Anterior cingulate cortex (tissue), 58 donors: ENCODE results near the gene WWOX.

Experiments
- DNase-seq, 58 donors: peaks; one replicate each; lab custom pipeline; 2025; lab: John Stamatoyannopoulos, UW

The WWOX gene

DNA sequence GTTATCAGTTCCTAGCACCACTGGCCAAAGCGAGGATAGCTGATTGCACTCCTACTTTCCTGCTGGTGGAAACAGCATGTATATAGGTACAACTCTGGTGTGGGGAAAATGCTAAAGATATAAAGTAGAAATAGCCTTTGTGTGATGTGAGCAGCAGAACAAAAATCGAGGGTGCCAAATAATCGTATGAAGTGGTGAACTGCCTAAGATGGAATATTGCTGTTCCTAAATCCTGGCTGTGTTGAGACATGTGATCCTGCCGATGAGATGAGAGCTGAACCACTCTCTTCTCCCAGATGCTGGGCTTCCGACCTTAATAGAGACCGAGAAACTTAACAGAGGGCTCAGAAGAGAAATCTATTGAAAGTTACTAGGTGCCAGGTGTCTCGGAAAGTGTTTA is 117.8 kb downstream of the WWOX start:
- DNase-seq: no peak

DNA sequence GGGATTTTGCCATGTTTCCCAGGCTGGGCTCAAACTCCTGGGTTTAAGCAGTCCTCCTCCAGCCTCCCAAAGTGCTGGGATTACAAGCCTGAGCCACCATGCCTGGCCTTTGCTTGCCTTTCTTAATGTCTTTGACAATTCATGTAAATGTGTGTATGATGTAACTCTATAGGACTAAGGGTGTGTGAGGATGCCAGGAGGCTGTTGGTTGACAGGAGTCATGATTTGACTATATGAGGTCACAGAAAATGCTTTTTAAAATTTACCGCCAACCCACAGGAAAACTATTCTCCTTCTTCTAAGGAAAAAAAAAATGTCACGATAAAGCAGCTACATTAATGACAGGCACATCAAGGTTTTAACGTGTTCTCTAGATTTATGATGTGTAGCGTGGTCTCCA is 118.8 kb downstream of the WWOX start:
- no peak for DNase-seq

DNA sequence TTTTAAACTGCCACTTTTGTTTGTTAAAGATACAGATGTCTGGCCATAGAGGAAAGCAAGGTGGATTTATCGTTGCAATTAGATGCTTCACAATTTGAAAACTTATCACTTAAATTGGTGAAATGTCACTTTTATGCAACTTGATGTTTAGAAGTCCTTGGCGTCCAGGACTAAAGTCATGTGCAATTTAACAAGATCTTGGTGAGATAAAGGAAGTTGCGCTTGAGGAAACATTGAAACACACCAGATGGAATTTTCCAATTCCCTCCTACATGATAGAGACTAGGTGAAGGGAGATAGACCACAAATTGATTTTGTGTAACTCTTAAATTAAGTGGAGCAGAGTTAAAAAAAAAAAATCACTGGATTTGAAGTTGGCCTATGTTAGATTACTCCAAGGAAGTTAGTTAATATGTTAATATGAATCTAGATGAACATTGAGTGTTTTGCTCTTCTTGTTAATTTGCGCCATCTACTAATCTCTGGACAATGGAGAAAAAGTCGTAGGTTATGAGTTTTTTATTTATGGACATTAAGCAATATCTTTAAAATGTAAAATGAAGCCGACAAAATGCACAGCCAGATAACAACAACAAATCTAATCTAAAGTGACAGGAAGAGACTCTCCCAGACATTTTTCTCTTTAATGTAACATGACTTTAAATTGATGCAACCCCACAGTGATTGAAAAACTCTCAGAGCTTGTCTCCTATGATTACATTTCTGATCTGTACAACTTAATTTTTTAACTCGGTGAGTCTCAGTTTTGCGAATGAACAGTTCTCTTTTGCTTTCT is 119.6 kb downstream of the WWOX start:
- no peak for DNase-seq

DNA sequence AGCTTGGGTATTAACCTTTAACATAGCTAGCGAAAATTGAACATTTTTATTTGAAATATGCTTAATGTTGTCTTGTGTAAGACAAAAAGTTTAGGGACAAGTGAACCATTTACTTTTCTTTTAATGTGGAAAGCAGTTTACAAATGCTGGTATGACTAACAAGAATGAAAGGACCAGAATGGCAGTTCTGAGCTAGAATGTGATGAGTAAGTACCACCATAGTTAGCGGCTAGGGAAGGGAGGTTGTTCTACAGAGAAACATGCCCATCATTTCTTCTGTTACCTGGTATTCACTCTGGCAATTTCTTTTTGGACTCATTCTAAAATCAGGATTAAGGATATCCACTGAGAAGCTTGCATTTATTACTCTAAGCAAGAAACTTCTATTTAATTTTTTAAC is 121.1 kb downstream of the WWOX start:
- no peak for DNase-seq

DNA sequence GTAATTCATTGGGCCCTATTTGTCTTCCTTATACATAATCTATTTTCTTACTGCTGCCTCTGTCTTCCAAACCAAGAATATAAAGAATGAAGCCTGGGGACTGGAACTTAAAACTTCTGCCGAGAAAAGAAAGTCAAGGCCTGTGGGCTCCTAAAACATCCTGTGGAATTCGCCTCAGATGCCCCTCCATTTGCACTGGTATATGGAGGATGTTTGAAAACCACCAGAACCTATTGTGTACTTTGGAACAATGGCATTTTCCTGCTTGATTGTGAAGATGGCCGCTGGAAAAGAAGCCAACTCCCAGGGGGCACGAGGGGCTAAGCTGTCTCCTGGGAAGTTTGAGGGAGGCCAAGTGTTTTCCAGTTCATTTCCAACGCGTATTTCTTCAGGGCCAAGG is 122.4 kb downstream of the WWOX start:
- DNase-seq: peak in 10 of 58 donors; percentile 6 to 46 (median 13)

DNA sequence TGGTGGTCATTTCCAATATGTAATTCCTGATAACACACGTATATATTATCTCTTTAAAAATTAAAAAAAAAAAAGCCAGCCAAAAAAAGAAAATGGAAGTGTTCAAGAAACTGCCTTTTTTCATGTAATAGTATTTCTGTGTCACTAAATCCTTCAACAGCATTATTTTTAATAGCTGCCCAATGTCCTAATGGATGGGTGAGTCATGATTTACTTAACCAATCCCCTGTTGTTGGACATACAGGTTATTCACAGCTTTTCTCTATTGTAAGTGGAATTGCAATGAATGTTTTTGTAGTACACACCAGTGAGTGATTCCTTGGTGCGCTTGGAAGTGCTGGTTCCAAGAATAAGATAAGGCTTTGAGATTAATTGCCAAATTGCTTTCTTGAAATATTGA is 124.9 kb downstream of the WWOX start:
- DNase-seq: no peak

DNA sequence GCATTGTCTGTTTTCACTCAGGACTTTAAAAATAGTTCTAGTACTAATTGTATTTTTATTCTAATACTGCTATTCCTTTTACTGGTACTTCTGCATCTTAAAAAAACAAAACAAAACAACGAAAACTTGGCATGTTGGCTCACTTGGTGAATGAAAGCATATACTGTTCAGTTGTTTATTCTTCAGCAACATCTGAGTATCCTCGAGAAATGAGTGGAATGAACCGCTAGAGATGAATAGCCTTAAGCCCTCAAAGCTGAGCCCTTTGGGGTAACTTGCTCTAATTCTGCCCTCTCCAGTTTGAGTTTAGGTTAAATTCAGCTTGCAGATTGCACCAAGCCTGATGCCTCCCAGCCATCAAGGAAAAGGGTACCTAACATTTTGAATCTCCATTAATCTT is 126.5 kb downstream of the WWOX start:
- DNase-seq: no peak

DNA sequence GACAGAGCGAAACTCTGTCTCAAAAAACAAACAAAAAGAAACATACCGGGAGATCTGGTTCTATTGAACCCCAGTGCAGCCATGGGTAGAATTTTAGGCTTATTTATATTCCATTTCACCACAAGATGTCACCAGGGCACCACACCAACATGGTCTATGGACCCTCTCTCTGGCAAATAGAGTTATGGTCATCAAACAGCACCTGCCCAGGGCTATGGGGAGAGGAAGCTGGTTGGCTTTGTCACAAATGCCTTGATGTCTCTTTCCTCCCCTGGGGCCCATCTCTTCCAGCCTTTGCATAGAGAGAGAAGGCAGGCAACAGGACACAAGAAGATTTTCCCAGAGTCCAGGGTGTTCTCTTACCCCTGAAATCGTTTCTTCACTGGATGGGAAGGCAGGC is 128.4 kb downstream of the WWOX start:
- no peak for DNase-seq

DNA sequence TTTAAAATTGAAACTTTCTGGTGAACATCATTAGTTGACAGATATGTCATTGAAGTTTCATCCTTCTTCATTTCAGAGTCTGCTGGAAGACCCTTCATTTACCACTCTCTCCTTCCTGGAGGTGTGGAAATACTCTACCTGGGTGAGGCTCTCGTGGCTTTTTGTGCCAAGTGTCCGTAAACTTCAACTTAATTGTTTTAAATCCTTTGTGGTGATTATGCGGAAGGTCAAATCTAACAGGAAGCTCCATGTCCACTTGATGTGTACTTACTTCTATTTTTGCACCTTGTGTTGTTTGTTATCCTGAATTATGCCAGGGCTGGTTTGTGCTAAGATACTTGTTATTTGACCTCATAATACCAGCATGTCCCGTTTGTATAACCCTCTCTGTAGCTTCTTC is 129.2 kb downstream of the WWOX start:
- no peak for DNase-seq

DNA sequence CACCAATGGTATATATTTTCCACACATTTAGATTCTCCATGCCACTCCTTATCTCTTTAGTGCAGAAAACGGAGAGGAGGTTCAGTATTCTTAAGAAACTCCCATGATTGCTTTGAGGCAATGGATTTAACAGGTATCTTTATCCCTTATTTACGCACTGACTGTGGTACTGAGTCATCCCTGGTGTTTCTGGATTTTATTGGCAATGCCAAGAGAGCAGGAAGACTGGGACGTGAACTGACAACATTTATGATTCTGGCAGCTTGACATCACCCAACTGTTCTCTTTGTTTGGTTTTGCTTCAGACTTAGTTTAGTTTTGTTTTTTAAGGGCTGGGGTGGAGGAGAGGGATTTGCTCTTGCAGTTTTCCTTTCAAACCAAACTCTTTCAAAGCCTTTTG is 131.4 kb downstream of the WWOX start:
- DNase-seq: no peak

DNA sequence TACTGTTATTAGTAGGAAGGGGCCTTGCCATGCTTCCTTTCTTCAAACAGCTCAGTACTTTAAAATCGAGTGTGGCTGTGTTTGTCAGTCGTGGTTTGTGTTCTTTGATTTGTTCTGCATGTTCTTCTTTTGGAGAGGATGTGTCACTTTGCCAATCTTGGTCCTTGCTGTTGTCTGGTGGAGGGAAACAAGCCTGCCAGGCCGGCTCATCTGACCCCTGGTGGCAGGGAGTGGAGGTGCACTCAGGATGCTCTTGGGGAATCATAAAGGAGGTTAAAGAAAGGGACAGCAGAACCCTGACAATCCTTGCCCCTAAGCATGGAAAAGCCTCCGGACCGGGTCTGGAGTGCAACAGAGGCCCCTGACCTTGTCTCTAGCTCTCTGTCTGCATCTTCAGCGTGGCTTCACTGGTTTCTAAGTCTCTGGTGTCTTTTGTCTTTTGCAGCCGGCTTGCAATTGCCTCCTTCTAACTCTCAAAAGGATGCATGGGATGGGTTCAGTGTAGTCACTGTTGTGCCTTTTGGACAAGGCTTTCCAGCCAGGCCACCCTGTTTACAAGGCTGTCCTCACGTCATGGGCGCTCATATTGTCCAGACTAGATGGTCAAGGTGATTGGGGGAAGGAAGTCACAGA is 135.8 kb downstream of the WWOX start:
- peak in 51 of 58 donors; percentile 2 to 86 (median 45) for DNase-seq

DNA sequence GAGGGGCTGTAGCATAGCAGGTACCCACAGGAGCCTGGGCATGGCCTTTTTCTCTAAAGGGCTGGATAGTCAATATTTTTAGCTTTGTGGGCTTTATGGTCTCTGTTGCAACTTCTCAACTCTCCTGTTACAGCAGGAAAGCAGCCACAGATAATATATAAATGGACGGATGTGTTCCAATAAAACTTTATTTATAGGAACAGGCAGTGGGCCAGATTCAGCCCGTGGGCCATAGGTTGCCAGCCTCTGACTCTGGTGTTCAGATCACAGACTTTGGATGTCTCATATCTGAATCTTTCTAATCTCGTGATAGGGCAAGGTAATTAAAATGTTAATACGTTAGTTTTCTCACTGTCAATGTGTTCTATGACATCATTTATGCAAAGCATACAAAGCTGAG is 136.4 kb downstream of the WWOX start:
- DNase-seq: no peak

DNA sequence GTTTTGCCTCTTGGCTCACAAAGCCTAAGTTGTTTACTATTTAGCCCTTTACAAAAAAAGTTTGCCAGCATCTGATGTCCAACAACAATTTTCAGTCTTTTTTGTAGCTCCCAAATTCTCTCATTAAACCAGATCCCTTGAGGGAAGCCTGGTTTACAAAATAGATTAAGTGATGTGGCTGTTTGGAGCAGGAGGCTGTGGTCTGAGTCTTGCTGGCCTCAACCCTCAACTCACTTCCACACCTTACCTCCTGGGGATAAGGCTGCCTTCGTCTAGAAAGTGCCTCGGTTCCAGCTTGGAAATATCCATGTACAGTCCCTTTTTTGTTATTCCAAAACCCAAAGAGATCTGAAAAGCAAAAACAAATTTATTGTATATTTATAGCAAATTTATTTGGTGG is 138.4 kb downstream of the WWOX start:
- no peak for DNase-seq

DNA sequence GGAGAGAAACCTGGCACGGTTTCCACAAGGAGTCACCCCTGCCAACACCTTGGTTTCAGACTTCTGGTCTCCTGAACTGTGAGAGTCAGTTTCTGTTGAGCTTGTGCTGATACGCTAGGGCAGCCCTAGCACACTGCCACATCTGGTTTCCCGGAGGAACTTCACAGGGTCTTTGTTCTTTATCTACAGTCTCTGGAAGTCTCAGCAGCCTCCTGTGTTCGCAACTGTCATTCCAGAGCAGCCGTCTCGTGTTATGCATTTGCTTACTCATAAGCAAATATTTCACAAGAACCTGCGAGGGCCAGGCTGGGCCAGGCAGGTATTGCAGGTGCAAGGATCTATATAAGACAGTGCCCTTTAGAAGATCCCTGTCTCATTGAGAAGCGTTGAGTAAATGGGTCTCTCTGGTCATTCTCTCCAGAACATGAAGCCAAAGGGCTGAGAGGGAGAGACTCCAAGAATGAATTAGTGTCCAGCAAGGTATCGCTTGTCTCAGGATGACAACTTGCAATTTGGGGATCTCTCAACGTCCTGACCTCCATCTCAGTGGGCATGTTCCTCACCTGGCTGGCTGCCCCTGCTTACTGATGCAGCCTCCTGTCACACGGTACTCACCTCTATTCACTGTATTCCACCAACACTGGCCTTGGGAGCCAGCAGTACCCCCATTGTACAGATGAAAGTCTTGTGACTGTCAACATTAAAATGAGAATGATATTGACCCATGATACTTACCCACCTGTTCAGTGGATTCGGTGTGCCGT is 141.2 kb downstream of the WWOX start:
- DNase-seq: no peak

DNA sequence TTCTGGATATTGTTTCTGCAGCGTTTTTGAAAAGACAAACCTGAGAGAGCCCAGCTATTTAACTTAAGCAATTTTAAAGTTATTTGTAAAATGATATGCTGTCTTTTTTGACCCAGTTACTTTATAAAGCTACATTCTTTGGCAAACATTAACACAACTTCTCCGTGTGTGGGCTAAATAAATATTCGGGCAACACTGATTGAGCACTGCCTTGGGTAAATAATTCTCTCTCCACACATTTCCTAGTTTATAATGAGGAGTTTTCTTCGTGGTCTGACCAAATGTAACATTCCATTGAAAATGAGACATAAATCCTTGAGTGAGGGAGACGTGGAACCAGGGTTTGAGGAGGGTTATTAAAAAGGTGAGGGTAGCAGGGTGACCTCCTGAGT is 142.8 kb downstream of the WWOX start:
- DNase-seq: no peak

DNA sequence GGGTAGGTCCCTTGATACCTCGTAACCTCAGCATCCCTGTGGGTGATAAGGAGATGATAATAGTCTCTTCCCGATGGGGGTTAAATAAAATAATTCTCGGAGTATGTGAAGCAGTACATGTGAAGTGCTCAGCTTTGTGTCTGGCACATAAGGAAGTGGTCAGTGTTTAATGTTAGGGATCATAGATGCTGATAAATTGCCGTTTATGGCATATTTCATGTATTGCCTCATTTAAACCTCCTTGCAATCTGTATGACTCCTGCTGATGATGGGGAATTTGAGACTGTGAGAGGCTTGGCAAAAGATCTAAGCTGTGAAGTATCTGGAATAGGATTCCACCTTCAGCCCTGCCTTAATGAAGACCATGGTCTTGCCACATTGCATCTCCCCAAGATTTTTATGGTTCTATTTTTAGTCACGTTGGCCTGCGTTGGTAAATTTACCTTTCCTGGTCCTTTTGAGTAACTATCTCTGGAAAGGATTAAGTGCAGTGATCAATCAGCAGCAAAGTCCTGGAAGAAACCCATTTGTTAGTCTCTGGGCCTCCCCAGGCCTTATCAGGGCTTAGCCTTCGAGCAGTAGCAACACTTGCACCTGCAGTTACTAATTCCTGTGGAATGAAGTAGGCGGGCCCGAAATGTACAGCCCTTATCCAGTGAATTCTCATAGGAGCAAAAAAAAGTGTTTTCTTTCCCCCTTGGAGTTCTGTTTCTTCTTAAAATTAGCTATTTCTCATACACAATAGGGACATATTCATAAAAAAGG is 144.9 kb downstream of the WWOX start:
- DNase-seq: no peak

DNA sequence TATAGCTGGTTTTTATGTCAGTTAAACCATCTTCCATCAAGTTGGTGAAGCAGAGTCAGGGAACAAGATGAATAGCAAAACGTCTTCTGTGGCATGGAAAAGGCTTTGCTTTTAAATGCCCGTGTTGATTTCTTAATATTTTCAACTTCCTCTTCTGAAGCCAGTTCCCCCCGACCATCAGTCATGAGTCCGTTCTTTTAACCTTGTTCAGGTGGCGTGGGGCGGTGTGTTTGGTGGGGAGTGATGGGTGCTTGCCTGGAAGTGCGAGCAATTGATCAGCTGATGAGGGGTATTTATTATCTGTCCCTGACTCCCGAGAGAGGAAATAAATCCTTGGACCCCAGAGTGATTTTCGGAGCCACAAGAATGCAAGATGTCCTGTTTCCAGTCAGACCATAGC is 147.1 kb downstream of the WWOX start:
- DNase-seq: no peak

DNA sequence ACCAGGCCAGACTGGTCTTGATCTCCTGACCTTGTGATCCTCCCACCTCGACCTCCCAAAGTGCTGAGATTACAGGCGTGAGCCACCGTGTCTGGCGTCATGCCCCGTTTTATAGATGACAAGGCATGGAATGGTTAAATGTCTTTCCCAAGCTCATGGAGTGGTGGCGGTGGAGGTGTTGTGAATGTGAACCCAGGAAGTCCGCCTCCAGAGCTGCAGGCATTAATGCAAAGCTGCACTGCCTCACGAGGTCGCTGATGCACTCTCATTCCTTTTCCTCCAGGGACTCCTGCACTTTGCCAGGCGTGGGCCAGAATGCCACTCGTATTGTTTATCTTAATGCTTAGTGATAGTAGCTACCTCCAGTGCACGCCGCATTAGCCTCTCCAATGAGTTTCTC is 149.6 kb downstream of the WWOX start:
- DNase-seq: no peak

DNA sequence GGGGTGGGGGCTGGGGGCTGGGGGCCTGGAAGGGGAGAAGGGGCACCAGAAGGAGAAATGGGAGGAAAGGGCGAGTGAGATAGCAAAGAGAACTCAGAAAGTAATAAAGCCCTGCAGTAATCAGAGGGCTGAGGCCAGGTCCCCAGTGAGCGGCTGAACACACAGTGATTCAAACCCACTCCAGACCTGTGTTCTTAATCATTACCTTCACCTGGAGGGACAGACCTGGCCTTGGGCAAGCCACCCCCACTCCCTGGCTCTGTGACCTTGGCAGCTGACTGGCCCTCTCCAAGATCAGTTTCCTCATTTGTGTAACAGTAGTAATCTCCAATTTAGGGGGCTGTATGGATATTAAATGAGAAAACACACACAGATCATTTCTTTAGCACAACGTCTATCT is 150.4 kb downstream of the WWOX start:
- no peak for DNase-seq

DNA sequence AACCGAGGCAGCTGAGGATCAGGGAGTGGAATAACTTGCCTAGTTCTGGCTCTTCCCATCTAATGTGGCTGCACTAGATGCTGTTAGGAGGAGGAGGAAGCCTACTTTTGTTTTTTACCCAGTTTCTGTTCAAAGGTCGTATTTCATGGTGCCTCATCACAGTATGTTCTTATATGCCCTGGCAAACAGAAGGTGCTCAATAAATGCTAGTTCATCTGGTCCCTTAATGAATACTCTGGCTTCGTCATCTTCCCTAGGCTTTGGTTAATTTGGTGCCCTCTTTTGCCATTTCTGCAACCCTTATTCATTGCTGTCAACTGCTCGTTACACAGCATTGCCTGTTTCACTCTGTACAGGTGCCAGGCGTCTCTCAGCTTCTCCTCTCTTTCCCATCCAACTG is 151.7 kb downstream of the WWOX start:
- no peak for DNase-seq

DNA sequence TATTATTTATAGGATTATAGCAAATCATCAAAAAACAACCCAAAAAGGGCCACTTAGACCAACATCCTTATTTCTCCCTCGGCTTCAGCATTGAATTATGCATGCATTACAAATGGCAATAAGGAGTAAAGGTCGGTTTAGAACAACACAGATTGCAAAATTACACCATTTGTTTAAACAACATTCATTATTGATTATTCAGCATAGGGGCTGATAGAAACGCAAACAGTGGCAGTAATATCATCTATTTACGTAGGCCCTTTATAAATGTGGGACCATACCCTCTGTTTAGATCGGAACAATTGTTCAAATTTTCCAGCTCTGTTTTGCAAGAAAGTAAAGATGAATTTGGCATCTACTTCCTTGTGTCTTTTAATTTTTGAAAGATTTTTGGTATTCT is 153.3 kb downstream of the WWOX start:
- DNase-seq: no peak
